HepG2 (cell line): Measurements from ENCODE around the gene UTS2R. TPM values are rescaled to one million over a fixed set of nuclear protein-coding genes. Genes with fewer than 3 reads are reported as not detected.
A peak's percentile ranks its signal among the peaks of the same experiment; 100 is the strongest.

Experiments
- ATAC-seq: fragments of 200-7000 bp; cut with Tn5 transposase; 3 replicates; pipeline ENCODE4 v1.9.1; 2020; ENCODE audit warnings: mild to moderate bottlenecking, moderate library complexity
- BruUV-seq: library from RNA; stranded (reverse); fragments of 400-500 nt; replicated peaks from 2 replicates; lab custom pipeline; 2021; lab: Mats Ljungman, UMichigan
- CTCF ChIA-PET: fragments of 300-600 bp; formaldehyde crosslinking; extraction: SDS; loops from one replicate; lab custom pipeline; 2021; ENCODE audit warnings: low total read pairs, inconsistent platforms, low intra/inter-chr PET ratio; lab: Yijun Ruan, JAX
- POLR2A ChIA-PET: fragments of 350-600 bp; sonication (Branson Sonifier 250); formaldehyde crosslinking; loops from one replicate; lab custom pipeline; 2020; ENCODE audit warnings: antibody characterized with exemption, inconsistent platforms; lab: Yijun Ruan, JAX
- DNase-seq: peaks from one replicate; pipeline ENCODE4 v3.0.0-alpha.2; 2015; ENCODE audit warnings: low spot score
- FAIRE-seq: peaks from 3 replicates; lab custom pipeline; 2011; peaks lifted over from hg19 to GRCh38; lab: Jason Lieb, UNC
- H2AFZ ChIP-seq: one replicate; pipeline ENCODE4 v1.6.1; 2011; ENCODE audit warnings: low read length, inconsistent platforms
- H3K27ac ChIP-seq: fragments of 300-600 bp; 3 replicates; pipeline ENCODE4 v1.8.0; 2011; ENCODE audit warnings: mixed run types, mild to moderate bottlenecking, mixed read lengths, low read length, inconsistent platforms; ENCODE audit not compliant: insufficient read depth; ENCODE audit errors: extremely low read length
- H3K27me3 ChIP-seq, 2 experiments: fragments of 200-600 bp in 1 of 2; 2 replicates in 1 of 2; 3 replicates in 1 of 2; pipeline versions ENCODE4 v1.6.0 to v1.8.0; 2011; ENCODE audit warnings: low read length in 2 of 2, mild to moderate bottlenecking in 2 of 2, moderate library complexity in 2 of 2, inconsistent platforms in 1 of 2; ENCODE audit not compliant: insufficient read depth in 2 of 2, control insufficient read depth in 1 of 2
- H3K36me3 ChIP-seq, 2 experiments: fragments of 200-600 bp in 1 of 2; replicated peaks in 1 of 2; 2 replicates in 1 of 2; 3 replicates in 1 of 2; pipeline versions ENCODE4 v1.5.1 to v1.8.0; 2011; ENCODE audit warnings: low read length in 2 of 2, inconsistent platforms in 1 of 2; ENCODE audit not compliant: insufficient read depth in 2 of 2, control insufficient read depth in 1 of 2
- H3K4me1 ChIP-seq: 2 replicates; pipeline ENCODE4 v1.5.1; 2012; ENCODE audit warnings: low read length, inconsistent platforms; ENCODE audit not compliant: insufficient read depth
- H3K4me2 ChIP-seq: 2 replicates; pipeline ENCODE4 v1.6.0; 2011; ENCODE audit warnings: low read depth, low read length, inconsistent platforms
- H3K4me3 ChIP-seq, 3 experiments: fragments of 200-600 bp in 1 of 3; sonication (generic), shearing (Covaris generic) in 1 of 3; replicated peaks in 1 of 3; 2 replicates each; pipeline ENCODE4 v1.5.1; 2011 to 2016; ENCODE audit warnings: low read length in 3 of 3, inconsistent platforms in 2 of 3, low read depth in 2 of 3, mild to moderate bottlenecking in 2 of 3, control low read depth in 1 of 3, mixed read lengths in 1 of 3; ENCODE audit not compliant: insufficient read depth in 1 of 3
- H3K79me2 ChIP-seq: one replicate; pipeline ENCODE4 v1.6.1; 2011; ENCODE audit warnings: low read length, inconsistent platforms; ENCODE audit not compliant: insufficient read depth
- H3K9ac ChIP-seq: 2 replicates; pipeline ENCODE4 v1.6.0; 2011; ENCODE audit warnings: mild to moderate bottlenecking, low read depth, low read length, inconsistent platforms; ENCODE audit not compliant: insufficient read depth
- H3K9me3 ChIP-seq: 2 replicates; pipeline ENCODE4 v1.5.1; 2012; ENCODE audit warnings: mild to moderate bottlenecking, low read length
- H4K20me1 ChIP-seq: 2 replicates; pipeline ENCODE4 v1.6.0; 2011; ENCODE audit warnings: inconsistent platforms, mild to moderate bottlenecking, low read length, moderate library complexity; ENCODE audit not compliant: insufficient read depth
- ELF3 ChIP-seq: IDR thresholded peaks from 2 replicates; pipeline ENCODE4 v1.6.1; 2016; ENCODE audit warnings: missing genetic modification reagents, missing compliant biosample characterization
- FOXK1 ChIP-seq: sonication (generic); formaldehyde crosslinking; IDR thresholded peaks from 2 replicates; pipeline ENCODE4 v1.4.0; 2020; ENCODE audit warnings: low read depth, missing genetic modification reagents, borderline replicate concordance
- HMG20A ChIP-seq: IDR thresholded peaks from 2 replicates; pipeline ENCODE4 v1.6.1; 2016; ENCODE audit warnings: borderline replicate concordance
- HNRNPLL ChIP-seq: fragments of 200-400 bp; formaldehyde crosslinking; IDR thresholded peaks from 2 replicates; pipeline ENCODE4 v1.6.1; 2017; ENCODE audit warnings: mild to moderate bottlenecking, low read depth, low read length; ENCODE audit not compliant: poor library complexity, severe bottlenecking
- MTA1 ChIP-seq: sonication (generic); formaldehyde crosslinking; IDR thresholded peaks from 2 replicates; pipeline ENCODE4 v1.4.0; 2020; ENCODE audit warnings: missing genetic modification reagents, mild to moderate bottlenecking, borderline replicate concordance
- NCOA2 ChIP-seq: sonication (generic); formaldehyde crosslinking; IDR thresholded peaks from 2 replicates; pipeline ENCODE4 v1.8.0; 2022; ENCODE audit warnings: inconsistent platforms
- TEAD3 ChIP-seq: optimal IDR thresholded peaks from 2 replicates; pipeline ENCODE3; 2016; ENCODE audit warnings: borderline replicate concordance
- ZNF614 ChIP-seq: IDR thresholded peaks from 2 replicates; pipeline ENCODE4 v1.6.1; 2018; ENCODE audit warnings: missing biosample characterization, missing genetic modification reagents, inconsistent platforms, borderline replicate concordance
- ZNF687 ChIP-seq: sonication (generic); formaldehyde crosslinking; IDR thresholded peaks from 2 replicates; pipeline ENCODE4 v1.5.1; 2020; ENCODE audit warnings: mild to moderate bottlenecking, missing genetic modification reagents, moderate library complexity
- WGBS: methylation state at CpG from one replicate; pipeline ENCODE4 v1.1.6; 2017; ENCODE audit warnings: low lambda C conversion rate; 5-methylcytosine and 5-hydroxymethylcytosine counted together
- in situ Hi-C: cut with HindIII; loops from 2 replicates; pipeline ENCODE4 v1.10.0; 2017; ENCODE audit warnings: low pct_unique_long_range_greater_than_20kb; ENCODE audit not compliant: extremely low pct_ligation_motif_present
- intact Hi-C: fragments of 100-400 bp; cut with micrococcal nuclease; formaldehyde crosslinking; loops from one replicate; pipeline ENCODE4 v1.10.0; 2022; ENCODE audit not compliant: unreplicated experiment
- polyA plus RNA-seq, 8 experiments: library from polyadenylated mRNA; depleted of rRNA in 3 of 8; stranded (reverse) in 7 of 8; unstranded in 1 of 8; fragments of >200 nt; fragmentation: Illumina TruSeq in 4 of 8; extraction: Trizol in 4 of 8; gene quantifications; 2 replicates each; pipeline versions ENCODE4 v1.2.1 to v1.2.3, GENCODE V29; 2011 to 2016; ENCODE audit warnings: low read depth in 4 of 8, missing spikeins in 1 of 8, mixed read lengths in 1 of 8; ENCODE audit not compliant: insufficient read depth in 1 of 8
- total RNA-seq, 5 experiments: library from RNA; depleted of rRNA; stranded (reverse); fragments of >200 nt; fragmentation: Illumina TruSeq; extraction: Trizol; gene quantifications; 2 replicates each; pipeline ENCODE4 v1.2.3, GENCODE V29; 2016; ENCODE audit warnings: low read depth in 1 of 5
- TF ChIP-seq, protein P1 (sequence below): sonication (generic); formaldehyde crosslinking; IDR thresholded peaks from 2 replicates; pipeline ENCODE4 v1.9.0; 2022; ENCODE audit warnings: missing genetic modification reagents, mild to moderate bottlenecking, borderline replicate concordance
- TF ChIP-seq, protein P2 (sequence below): sonication (generic); formaldehyde crosslinking; IDR thresholded peaks from 2 replicates; pipeline ENCODE4 v1.5.1; 2020; ENCODE audit warnings: mild to moderate bottlenecking, missing genetic modification reagents

Gene UTS2R
- total and polyA plus RNA-seq, 2 of the 13 experiments (the other 11 are each of a cell fraction or from before 2014, with no cell fraction given): 0.13 to 0.15 TPM

DNA sequence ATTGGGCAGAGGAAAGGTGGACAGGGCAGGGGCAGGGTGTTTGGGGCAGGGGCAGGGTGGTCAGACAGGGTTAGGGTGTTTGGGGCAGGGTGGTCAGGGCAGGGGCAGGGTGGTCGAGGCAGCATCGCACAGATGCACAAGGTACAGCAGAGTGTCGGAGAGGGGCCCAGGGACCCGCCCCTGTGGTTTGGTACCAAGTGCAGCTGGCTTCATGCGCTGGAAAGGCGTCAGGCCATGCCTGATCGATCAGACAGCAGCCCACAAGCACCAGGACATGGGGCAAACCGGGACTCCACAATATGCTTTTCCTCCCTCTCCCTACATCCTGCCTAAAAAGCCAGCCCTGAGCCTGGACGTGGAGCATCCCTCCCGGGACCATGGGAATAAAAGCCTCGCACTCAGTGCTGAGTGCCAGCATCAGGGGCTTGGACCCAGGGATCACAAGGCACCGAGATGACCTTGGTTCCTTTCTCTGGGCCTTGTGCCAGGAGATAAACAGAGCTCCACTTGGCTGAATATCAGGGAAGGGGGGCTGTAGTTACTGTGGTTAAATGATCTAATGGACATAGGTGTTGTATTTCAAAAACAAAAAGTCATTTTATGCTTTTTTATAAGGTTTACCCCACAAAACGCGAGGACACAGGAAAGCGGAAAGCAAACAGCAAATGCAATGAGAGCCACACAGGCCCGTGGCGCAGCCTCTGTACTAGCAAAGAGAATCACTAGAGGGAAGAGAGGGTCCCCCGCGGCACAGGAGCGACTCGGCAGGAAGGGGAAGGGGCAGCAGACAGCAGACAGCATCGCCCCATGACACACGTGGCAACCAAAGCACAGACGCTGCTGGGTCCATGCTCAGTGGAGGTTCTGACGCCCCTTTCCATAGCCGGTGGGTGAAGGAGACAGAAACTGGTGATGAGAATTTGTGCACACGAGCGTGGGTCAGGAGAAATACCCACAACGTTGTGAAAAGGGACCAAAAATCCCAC lies 41.3 kb downstream of the UTS2R start:
- in situ Hi-C loops (loop anchor here (5.0 kb wide), 1 partner anchor 61 kb away; no protein-coding TSS in a partner anchor), intact Hi-C loops (loop anchor here (2.0 kb wide), 1 partner anchor 66 kb away; no protein-coding TSS in a partner anchor)
- ChIA-PET POLR2A (interaction anchor here (0.7 to 1.3 kb wide), 7 partner anchors 25 to 114 kb away, joined by 3 to 8 read pairs (median 4); partner anchors contain the start of gene TEX19), CTCF (interaction anchor here (5.0 kb wide), 1 partner anchor 60 kb away, joined by 41 read pairs; no protein-coding TSS in a partner anchor)
- H2AFZ ChIP-seq: no peak overlapping the region
- ATAC-seq (peak; percentile 73), DNase-seq (peak; percentile 86), FAIRE-seq (peak; percentile 93)
- WGBS: 60% methylated on average over 29 of the region's 29 CpGs
- no TSS peak for BruUV-seq
- no peaks in the 10 kb centered on the region for H3K9me3 ChIP-seq
- peak overlapping the region; percentile 17 for H3K27ac ChIP-seq
- peak overlapping the region; percentile 37 for H3K4me2 ChIP-seq
- H3K27me3 ChIP-seq: no peaks in the 10 kb centered on the region
- peaks cover 33% of the 10 kb centered on the region for H3K4me1 ChIP-seq
- H3K79me2 ChIP-seq: no peaks in the 10 kb centered on the region
- H3K36me3 ChIP-seq: peaks cover 2 to 16% of the 10 kb centered on the region in 2 experiments; a peak in 3 of 5 replicates
- H3K9ac ChIP-seq: no peak overlapping the region
- H3K4me3 ChIP-seq: no peak overlapping the region
- peaks cover 18% of the 10 kb centered on the region; the same call in 1 of the 2 replicates for H4K20me1 ChIP-seq
- TF ChIP-seq, protein P1, sequence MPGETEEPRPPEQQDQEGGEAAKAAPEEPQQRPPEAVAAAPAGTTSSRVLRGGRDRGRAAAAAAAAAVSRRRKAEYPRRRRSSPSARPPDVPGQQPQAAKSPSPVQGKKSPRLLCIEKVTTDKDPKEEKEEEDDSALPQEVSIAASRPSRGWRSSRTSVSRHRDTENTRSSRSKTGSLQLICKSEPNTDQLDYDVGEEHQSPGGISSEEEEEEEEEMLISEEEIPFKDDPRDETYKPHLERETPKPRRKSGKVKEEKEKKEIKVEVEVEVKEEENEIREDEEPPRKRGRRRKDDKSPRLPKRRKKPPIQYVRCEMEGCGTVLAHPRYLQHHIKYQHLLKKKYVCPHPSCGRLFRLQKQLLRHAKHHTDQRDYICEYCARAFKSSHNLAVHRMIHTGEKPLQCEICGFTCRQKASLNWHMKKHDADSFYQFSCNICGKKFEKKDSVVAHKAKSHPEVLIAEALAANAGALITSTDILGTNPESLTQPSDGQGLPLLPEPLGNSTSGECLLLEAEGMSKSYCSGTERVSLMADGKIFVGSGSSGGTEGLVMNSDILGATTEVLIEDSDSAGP (CRISPR knock-in tag): peak; percentile 67; the same call in 1 of the 2 replicates
- peak; percentile 35; the same call in 1 of the 2 replicates for TF ChIP-seq NCOA2 (CRISPR knock-in tag)
- no peak for TF ChIP-seq HNRNPLL
- TF ChIP-seq, protein P2, sequence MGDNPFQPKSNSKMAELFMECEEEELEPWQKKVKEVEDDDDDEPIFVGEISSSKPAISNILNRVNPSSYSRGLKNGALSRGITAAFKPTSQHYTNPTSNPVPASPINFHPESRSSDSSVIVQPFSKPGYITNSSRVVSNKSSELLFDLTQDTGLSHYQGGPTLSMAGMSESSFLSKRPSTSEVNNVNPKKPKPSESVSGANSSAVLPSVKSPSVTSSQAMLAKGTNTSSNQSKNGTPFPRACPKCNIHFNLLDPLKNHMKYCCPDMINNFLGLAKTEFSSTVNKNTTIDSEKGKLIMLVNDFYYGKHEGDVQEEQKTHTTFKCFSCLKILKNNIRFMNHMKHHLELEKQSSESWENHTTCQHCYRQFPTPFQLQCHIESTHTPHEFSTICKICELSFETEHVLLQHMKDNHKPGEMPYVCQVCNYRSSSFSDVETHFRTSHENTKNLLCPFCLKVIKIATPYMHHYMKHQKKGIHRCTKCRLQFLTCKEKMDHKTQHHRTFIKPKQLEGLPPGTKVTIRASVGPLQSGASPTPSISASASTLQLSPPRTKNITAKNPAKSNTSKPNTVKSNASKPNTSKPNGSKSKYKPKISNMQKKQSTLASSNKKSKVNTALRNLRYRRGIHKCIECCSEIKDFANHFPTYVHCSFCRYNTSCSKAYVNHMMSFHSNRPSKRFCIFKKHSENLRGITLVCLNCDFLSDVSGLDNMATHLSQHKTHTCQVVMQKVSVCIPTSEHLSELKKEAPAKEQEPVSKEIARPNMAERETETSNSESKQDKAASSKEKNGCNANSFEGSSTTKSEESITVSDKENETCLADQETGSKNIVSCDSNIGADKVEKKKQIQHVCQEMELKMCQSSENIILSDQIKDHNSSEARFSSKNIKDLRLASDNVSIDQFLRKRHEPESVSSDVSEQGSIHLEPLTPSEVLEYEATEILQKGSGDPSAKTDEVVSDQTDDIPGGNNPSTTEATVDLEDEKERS (CRISPR knock-in tag): 0 out of 2 replicates have a peak, but pooled peaks have one; percentile 50
- 0 out of 2 replicates have a peak, but pooled peaks have one; percentile 22 for TF ChIP-seq MTA1 (CRISPR knock-in tag)
- peak; percentile 44; the same call in 1 of the 2 replicates for TF ChIP-seq ZNF614 (CRISPR knock-in tag)
- TF ChIP-seq TEAD3 (CRISPR knock-in tag): peak; percentile 59
- TF ChIP-seq FOXK1: 0 out of 2 replicates have a peak, but pooled peaks have one; percentile 15
- peak; percentile 63 for TF ChIP-seq ZNF687 (CRISPR knock-in tag)
- peak; percentile 34; the same call in 1 of the 2 replicates for TF ChIP-seq ELF3 (CRISPR knock-in tag)
- peak; percentile 71; the same call in 1 of the 2 replicates for TF ChIP-seq HMG20A (CRISPR knock-in tag)
